Stomach (tissue), 9 donors: ENCODE data around the gene ITPKC. TPM values are rescaled to one million over a fixed set of nuclear protein-coding genes. Genes with fewer than 3 reads are reported as not detected.

Source experiments
- DNase-seq, 2 donors: peaks; one replicate each; pipeline versions ENCODE4 v3.0.0 to v3.0.0-alpha.2; 2013 to 2019
- H3K27ac ChIP-seq, 5 donors: fragments of 200-600 bp in 4 of 5; sonication (generic) in 4 of 5; one replicate each; pipeline ENCODE4 v1.5.1; 2013 to 2019; ENCODE audit warnings: mild to moderate bottlenecking in 1 of 5, moderate library complexity in 1 of 5
- H3K27me3 ChIP-seq, 3 donors: fragments of 200-600 bp; sonication (generic); one replicate each; pipeline ENCODE4 v1.5.1; 2017 to 2019; ENCODE audit warnings: mixed run types in 1 of 3
- H3K36me3 ChIP-seq, 4 donors: fragments of 200-600 bp; sonication (generic); 1 replicate in 3 of 4; 2 replicates in 1 of 4; pipeline ENCODE4 v1.5.1; 2016 to 2019
- H3K4me1 ChIP-seq, 4 donors: fragments of 200-600 bp; sonication (generic); one replicate each; pipeline ENCODE4 v1.5.1; 2016 to 2019
- H3K4me3 ChIP-seq, 4 donors: fragments of 200-600 bp; sonication (generic) in 3 of 4; one replicate each; pipeline ENCODE4 v1.5.1; 2016 to 2019; ENCODE audit warnings: mild to moderate bottlenecking in 1 of 4
- H3K9me3 ChIP-seq, 4 donors: fragments of 200-600 bp; sonication (generic); one replicate each; pipeline ENCODE4 v1.5.1; 2016 to 2019
- EP300 ChIP-seq: sonication (generic); formaldehyde crosslinking; IDR thresholded peaks from one replicate; pipeline ENCODE4 v1.6.1; 2017; ENCODE audit warnings: antibody characterized with exemption
- POLR2A ChIP-seq, 4 donors: fragments of 450-650 bp; IDR thresholded peaks; one replicate each; pipeline ENCODE4 v1.6.1; 2016; ENCODE audit warnings: antibody characterized with exemption in 4 of 4, control low read depth in 2 of 4, mild to moderate bottlenecking in 1 of 4, moderate library complexity in 1 of 4
- POLR2AphosphoS5 ChIP-seq, 3 donors: sonication (generic); formaldehyde crosslinking; IDR thresholded peaks; one replicate each; pipeline ENCODE4 v1.6.1; 2016; ENCODE audit warnings: antibody characterized with exemption in 3 of 3
- WGBS, 5 donors: extraction: QIAGEN DNeasy Blood & Tissue Kit in 3 of 5; methylation state at CpG; one replicate each; pipeline versions ENCODE4 v1.1.5 to v1.1.7; 2013 to 2018; 5-methylcytosine and 5-hydroxymethylcytosine counted together
- intact Hi-C: fragments of 100-400 bp; cut with DNase I; formaldehyde crosslinking; loops from one replicate; pipeline ENCODE4 v1.15.1; 2023; ENCODE audit warnings: low total_unique reads
- polyA plus RNA-seq, 3 donors: library from polyadenylated mRNA; stranded (reverse); fragments of 200-250 nt; gene quantifications; one replicate each; pipeline ENCODE4 v1.2.3, GENCODE V29; 2013
- total RNA-seq, 5 donors: library from RNA; depleted of rRNA; stranded (reverse); fragments of >200 nt; gene quantifications; one replicate each; pipeline versions ENCODE4 v1.1.0 to v1.2.3, GENCODE V29; 2014 to 2016
- TF ChIP-seq, protein P1 (sequence below), 7 experiments: fragments of 450-650 bp in 4 of 7; fragments of 200-600 bp in 3 of 7; sonication (generic) in 3 of 7; IDR thresholded peaks; one replicate each; pipeline ENCODE4 v1.5.1; 2016 to 2019; ENCODE audit warnings: antibody characterized with exemption in 7 of 7, control low read depth in 2 of 7, mild to moderate bottlenecking in 1 of 7
- donor health status: healthy with polysubstance abuse.
- donor health status: Bipolar disorder and iron deficiency.
- donor health status: healthy.

Gene ITPKC
- total and polyA plus RNA-seq, 8 donors = 17.8 to 84.0 (median 26.9) TPM

DNA sequence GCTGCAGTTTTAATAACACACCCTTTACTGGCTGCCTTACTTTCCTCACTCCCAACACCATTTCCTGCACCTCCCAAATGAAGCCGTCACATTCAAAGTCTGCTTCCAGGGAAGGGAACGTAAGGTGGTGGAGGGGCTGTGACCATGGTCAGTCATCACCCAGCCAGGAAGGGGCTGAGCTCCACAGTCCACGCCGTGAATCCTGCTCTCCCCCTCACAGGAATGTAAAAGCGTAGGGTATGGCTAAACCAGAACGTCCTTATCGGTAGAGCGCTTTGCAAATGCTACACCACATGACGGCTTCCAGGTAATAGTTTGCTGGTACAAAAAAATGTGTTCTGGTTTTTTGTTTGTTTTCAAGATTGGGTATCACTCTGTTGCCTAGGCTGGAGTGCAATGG lies 33.5 kb upstream of the ITPKC start:
- TF ChIP-seq POLR2AphosphoS5 (IDR thresholded peaks at IDR 0.05) (no peak), EP300 (no peak), POLR2A (IDR thresholded peaks at IDR 0.05) (no peak)
- TF ChIP-seq, protein P1, sequence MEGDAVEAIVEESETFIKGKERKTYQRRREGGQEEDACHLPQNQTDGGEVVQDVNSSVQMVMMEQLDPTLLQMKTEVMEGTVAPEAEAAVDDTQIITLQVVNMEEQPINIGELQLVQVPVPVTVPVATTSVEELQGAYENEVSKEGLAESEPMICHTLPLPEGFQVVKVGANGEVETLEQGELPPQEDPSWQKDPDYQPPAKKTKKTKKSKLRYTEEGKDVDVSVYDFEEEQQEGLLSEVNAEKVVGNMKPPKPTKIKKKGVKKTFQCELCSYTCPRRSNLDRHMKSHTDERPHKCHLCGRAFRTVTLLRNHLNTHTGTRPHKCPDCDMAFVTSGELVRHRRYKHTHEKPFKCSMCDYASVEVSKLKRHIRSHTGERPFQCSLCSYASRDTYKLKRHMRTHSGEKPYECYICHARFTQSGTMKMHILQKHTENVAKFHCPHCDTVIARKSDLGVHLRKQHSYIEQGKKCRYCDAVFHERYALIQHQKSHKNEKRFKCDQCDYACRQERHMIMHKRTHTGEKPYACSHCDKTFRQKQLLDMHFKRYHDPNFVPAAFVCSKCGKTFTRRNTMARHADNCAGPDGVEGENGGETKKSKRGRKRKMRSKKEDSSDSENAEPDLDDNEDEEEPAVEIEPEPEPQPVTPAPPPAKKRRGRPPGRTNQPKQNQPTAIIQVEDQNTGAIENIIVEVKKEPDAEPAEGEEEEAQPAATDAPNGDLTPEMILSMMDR (IDR thresholded peaks at IDR 0.05) = no peak
- Histone ChIP-seq H3K4me3 (no peak overlapping the region), H3K27me3 (no peaks in the 10 kb centered on the region), H3K36me3 (peaks cover 47 to 86% (median 85%) of the 10 kb centered on the region in 4 donors), H3K4me1 (peaks cover 7 to 21% (median 12%) of the 10 kb centered on the region in 4 donors), H3K27ac (peak overlapping the region in 2 of 5 donors; percentile 31 to 36), H3K9me3 (no peaks in the 10 kb centered on the region)
- intact Hi-C loops = no loop called here
- 51 to 82% (median 57%) methylated on average over 9 of the region's 9 CpGs for WGBS, 5 donors
- DNase-seq = no peak

DNA sequence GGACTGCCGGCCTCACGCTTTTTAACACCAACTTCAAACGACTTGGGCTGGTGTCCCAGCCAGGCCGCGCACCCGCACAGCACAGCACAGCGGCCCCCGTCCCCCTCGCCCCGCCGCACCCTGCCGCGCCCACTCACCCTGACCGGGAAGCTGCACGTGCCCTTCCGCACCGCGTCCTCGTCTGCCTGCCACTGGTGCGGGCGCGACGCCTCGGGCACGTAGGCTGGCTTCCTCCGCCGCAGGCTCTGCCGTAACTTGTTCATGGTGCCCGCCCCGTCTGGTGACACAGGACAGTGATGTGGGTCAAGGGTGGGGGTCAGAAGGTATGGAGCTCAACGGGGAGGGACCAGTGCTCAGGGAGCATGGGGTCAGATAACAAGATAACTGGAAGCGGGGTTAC lies 32.6 kb upstream of the ITPKC start:
- Histone ChIP-seq H3K36me3 (peaks cover 38 to 77% (median 76%) of the 10 kb centered on the region in 4 donors), H3K27ac (no peak overlapping the region), H3K9me3 (no peaks in the 10 kb centered on the region), H3K4me3 (no peak overlapping the region), H3K4me1 (peaks cover 7 to 30% (median 17%) of the 10 kb centered on the region in 4 donors), H3K27me3 (no peaks in the 10 kb centered on the region)
- 92 to 95% (median 94%) methylated on average over 32 of the region's 32 CpGs for WGBS, 5 donors
- intact Hi-C loops = no loop called here
- no peak for DNase-seq
- TF ChIP-seq, protein P1 (IDR thresholded peaks at IDR 0.05) = no peak
- TF ChIP-seq EP300 (no peak), POLR2A (IDR thresholded peaks at IDR 0.05) (no peak), POLR2AphosphoS5 (IDR thresholded peaks at IDR 0.05) (no peak)

DNA sequence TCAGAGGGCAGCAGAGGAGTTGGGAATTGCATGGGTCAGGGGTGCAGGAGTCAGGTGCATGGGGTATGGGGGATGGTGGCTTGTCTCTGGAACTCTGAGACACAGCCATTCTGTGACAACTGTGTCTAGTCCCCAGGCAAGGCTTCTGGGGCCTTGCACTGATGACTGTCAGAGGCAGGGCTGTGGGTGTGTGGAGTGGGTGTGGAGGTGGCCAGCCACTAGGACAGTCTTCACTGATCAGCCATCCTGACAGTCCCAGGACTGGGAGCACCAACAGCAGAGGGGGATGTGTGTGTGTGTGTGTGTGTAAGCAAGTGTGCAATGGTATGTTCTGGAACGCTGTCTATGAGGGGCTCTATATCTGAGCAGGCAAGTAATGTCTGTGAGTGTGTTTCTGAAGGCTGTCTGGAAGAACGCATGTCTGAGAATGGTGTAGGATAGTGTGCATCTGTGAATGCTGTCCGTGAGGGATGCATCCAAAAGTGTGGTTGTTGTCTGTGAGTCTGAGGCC lies 31.8 kb upstream of the ITPKC start:
- peaks cover 8 to 38% (median 24%) of the 10 kb centered on the region in 4 donors for H3K4me1 ChIP-seq
- 85 to 93% (median 90%) methylated on average over 3 of the region's 3 CpGs for WGBS, 5 donors
- no peaks in the 10 kb centered on the region for H3K27me3 ChIP-seq
- no peak overlapping the region for H3K4me3 ChIP-seq
- no peak overlapping the region for H3K27ac ChIP-seq
- intact Hi-C loops = no loop called here
- peaks cover 36 to 69% (median 68%) of the 10 kb centered on the region in 4 donors for H3K36me3 ChIP-seq
- H3K9me3 ChIP-seq = no peaks in the 10 kb centered on the region
- TF ChIP-seq POLR2AphosphoS5 (IDR thresholded peaks at IDR 0.05) (no peak), EP300 (no peak), POLR2A (IDR thresholded peaks at IDR 0.05) (no peak)
- TF ChIP-seq, protein P1 (IDR thresholded peaks at IDR 0.05) = no peak
- no peak for DNase-seq

DNA sequence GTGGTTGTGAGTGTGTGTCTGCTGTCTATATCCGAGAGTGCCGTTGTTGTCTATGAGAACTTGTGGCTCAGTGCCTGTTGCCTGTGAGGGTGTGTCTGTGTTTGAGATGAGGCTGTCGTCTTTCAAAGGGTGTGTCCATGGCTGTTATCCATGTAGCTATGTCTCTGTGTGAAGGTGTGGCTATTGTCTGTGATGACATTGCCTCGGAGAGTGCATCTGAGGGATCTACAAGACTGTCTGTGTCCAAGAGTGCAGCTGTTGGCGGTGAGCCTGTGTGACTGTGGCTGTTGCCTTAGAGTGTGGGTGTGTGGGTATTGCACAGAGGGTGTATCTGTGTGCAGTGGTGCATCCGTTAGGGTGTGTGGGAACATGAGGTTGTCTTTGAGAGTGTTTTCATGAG lies 31.3 kb upstream of the ITPKC start:
- TF ChIP-seq, protein P1 (IDR thresholded peaks at IDR 0.05) = no peak
- no peak for TF ChIP-seq POLR2AphosphoS5 (IDR thresholded peaks at IDR 0.05)
- no peak for TF ChIP-seq EP300
- TF ChIP-seq POLR2A (IDR thresholded peaks at IDR 0.05) = no peak
- Histone ChIP-seq H3K27ac (no peak overlapping the region), H3K9me3 (no peaks in the 10 kb centered on the region), H3K4me1 (peaks cover 13 to 40% (median 27%) of the 10 kb centered on the region in 4 donors), H3K4me3 (no peak overlapping the region), H3K27me3 (no peaks in the 10 kb centered on the region), H3K36me3 (peaks cover 33 to 64% (median 63%) of the 10 kb centered on the region in 4 donors)
- intact Hi-C loops = no loop called here
- DNase-seq = no peak
- 60 to 77% (median 68%) methylated on average over 6 of the region's 6 CpGs for WGBS, 5 donors
